ENCODE results near the gene XRN2. TPM values are rescaled to one million over a fixed set of nuclear protein-coding genes. Genes with fewer than 3 reads are reported as not detected.
A peak's percentile ranks its signal among the peaks of the same experiment; 100 is the strongest.

Gene XRN2
- total RNA-seq, 1 donor from 2014 or later: 46.4 TPM

DNA sequence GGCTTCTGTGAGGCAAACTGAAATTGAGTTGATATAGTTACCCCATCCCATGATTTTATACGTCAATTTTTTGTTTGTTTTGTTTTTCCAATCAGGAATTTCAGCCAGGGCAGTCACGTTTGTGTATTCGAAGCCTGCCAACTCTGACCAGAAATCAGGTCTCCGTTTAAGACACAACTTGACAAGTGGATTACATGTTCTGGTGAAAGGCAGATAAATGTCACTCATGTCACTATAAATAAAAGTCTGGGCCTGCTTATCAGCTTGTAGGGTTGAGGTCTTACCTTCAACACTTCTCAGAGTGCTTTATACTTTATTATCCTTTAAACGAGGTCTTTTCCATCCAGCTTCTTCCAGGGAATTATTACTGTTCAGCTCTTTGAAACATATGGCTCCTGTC, 8.4 kb upstream of the XRN2 start:
- Histone ChIP-seq H3K4me3 (no peak overlapping the region), H3K36me3 (no peaks in the 10 kb centered on the region), H3K9me3 (no peaks in the 10 kb centered on the region), H3K27me3 (no peaks in the 10 kb centered on the region), H3K27ac (no peak overlapping the region), H3K4me1 (no peaks in the 10 kb centered on the region)
- intact Hi-C loops (cut with DNase I): no loop called here
- TF ChIP-seq POLR2A (IDR thresholded peaks at IDR 0.05) (no peak), POLR2AphosphoS5 (IDR thresholded peaks at IDR 0.05; ENCODE audit: insufficient read depth in 1 of 2, low read depth in 1 of 2) (no peak)
- TF ChIP-seq, protein P1, sequence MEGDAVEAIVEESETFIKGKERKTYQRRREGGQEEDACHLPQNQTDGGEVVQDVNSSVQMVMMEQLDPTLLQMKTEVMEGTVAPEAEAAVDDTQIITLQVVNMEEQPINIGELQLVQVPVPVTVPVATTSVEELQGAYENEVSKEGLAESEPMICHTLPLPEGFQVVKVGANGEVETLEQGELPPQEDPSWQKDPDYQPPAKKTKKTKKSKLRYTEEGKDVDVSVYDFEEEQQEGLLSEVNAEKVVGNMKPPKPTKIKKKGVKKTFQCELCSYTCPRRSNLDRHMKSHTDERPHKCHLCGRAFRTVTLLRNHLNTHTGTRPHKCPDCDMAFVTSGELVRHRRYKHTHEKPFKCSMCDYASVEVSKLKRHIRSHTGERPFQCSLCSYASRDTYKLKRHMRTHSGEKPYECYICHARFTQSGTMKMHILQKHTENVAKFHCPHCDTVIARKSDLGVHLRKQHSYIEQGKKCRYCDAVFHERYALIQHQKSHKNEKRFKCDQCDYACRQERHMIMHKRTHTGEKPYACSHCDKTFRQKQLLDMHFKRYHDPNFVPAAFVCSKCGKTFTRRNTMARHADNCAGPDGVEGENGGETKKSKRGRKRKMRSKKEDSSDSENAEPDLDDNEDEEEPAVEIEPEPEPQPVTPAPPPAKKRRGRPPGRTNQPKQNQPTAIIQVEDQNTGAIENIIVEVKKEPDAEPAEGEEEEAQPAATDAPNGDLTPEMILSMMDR (IDR thresholded peaks at IDR 0.05): no peak
- no peak for DNase-seq (ENCODE audit: extremely low spot score in 2 of 2)

DNA sequence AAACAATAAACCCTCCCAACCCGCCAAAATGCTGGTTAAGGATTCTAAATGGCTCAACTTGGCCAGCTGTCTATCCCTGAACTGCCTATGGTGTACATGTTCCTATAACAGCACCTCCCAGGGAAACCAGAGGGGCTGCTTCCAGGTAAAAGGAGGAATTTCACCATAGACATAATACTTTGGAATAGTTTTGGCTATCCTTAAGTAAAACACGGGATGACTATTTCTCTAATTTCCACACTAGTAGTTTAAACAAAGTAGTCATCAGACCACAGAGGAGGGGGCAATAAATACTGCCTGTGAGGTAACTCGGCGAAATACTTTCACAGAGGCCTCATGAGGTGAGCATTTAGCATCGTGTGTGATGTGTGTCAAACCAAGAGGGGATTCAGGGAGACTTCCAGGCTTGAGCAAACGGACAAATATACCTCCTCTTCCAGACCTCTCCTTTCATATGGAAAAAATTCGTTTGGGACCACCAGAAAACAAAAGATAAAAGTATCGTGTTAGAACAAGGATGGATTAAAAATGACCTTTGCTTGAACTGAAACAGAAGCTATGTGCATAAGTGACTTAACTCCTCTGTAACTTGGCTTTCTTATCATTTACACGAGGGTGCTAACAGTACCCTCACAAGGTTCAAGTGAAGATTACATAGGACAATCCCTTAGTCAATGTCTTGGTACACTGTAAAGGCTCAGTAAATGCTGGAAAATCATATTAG, 1.0 kb upstream of the XRN2 start:
- no peak for DNase-seq (ENCODE audit: extremely low spot score in 2 of 2)
- no peaks in the 10 kb centered on the region for H3K27me3 ChIP-seq
- peaks cover 24% of the 10 kb centered on the region for H3K4me1 ChIP-seq
- intact Hi-C loops (cut with DNase I): no loop called here
- TF ChIP-seq, protein P1 (IDR thresholded peaks at IDR 0.05): no peak
- TF ChIP-seq POLR2A (IDR thresholded peaks at IDR 0.05): no peak
- no peak for TF ChIP-seq POLR2AphosphoS5 (IDR thresholded peaks at IDR 0.05; ENCODE audit: insufficient read depth in 1 of 2, low read depth in 1 of 2)
- peak overlapping the region; percentile 77 to 100 for H3K4me3 ChIP-seq
- no peaks in the 10 kb centered on the region for H3K9me3 ChIP-seq
- H3K27ac ChIP-seq: peak overlapping the region; percentile 94
- H3K36me3 ChIP-seq: no peaks in the 10 kb centered on the region

DNA sequence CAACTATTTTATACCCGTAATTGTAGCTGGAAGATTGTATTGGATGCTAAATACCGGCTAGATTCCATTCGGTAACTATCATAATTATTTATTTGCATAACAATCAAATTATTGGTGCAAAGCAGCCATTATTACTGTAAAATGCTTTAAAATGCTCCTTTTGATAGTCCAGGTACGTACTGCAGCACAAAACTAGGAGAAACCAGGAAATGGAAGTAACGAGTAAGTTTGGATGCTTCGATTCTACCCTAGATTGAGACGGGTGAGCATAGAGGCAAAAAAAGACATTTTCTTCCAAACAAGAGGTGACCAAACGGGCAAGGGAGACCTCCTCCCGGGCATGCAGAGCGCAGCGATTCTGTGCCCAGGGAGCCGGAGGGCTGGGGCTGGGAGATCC, 469 bp upstream of the XRN2 start:
- peak overlapping the region; percentile 77 to 100 for H3K4me3 ChIP-seq
- no peaks in the 10 kb centered on the region for H3K36me3 ChIP-seq
- no peaks in the 10 kb centered on the region for H3K9me3 ChIP-seq
- TF ChIP-seq POLR2AphosphoS5 (IDR thresholded peaks at IDR 0.05; ENCODE audit: insufficient read depth in 1 of 2, low read depth in 1 of 2) (no peak), POLR2A (IDR thresholded peaks at IDR 0.05) (no peak)
- TF ChIP-seq, protein P1 (IDR thresholded peaks at IDR 0.05): no peak
- DNase-seq (ENCODE audit: extremely low spot score in 2 of 2): no peak
- no peaks in the 10 kb centered on the region for H3K27me3 ChIP-seq
- peak overlapping the region; percentile 94 for H3K27ac ChIP-seq
- intact Hi-C loops (cut with DNase I): no loop called here
- peaks cover 24% of the 10 kb centered on the region for H3K4me1 ChIP-seq

DNA sequence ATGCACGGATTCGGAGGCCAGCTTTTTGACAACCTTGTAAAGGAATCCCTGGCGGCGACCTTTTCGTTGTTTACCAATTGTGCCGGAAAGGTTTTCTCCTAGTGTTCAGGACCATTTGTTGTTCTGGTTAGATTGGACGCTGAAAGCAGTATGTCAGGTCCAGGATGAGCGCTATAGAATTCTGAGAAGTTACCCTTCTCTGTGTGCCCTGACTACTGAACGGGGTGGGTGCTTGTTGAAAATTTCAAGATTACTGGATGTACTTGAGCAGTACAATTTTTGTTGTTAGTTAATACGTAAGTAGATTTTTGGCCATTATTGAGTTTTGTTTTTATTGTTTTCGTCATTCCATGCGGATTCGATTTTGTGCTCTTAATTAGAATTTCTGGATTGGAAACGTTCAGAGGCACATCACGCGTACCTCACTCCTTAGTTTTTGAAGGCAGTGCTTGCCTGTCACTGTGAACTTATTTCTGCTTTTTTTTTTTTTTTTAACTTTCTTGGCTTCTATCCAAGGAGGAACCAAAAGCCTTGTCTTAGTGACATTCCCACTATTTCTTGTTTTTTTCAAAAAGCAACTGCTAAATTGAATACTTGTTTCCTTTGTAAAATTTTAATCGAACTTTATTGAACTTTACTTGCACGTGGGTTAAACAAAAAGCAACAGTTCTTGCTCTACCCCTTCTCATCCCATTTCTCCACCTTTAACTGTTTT, 898 bp downstream of the XRN2 start:
- Histone ChIP-seq H3K4me1 (peaks cover 25% of the 10 kb centered on the region), H3K4me3 (peak overlapping the region; percentile 77 to 100), H3K27me3 (no peaks in the 10 kb centered on the region), H3K9me3 (no peaks in the 10 kb centered on the region), H3K27ac (peak overlapping the region; percentile 94), H3K36me3 (no peaks in the 10 kb centered on the region)
- intact Hi-C loops (cut with DNase I): no loop called here
- TF ChIP-seq POLR2AphosphoS5 (IDR thresholded peaks at IDR 0.05; ENCODE audit: insufficient read depth in 1 of 2, low read depth in 1 of 2): no peak
- TF ChIP-seq, protein P1 (IDR thresholded peaks at IDR 0.05): no peak
- DNase-seq (ENCODE audit: extremely low spot score in 2 of 2): no peak

DNA sequence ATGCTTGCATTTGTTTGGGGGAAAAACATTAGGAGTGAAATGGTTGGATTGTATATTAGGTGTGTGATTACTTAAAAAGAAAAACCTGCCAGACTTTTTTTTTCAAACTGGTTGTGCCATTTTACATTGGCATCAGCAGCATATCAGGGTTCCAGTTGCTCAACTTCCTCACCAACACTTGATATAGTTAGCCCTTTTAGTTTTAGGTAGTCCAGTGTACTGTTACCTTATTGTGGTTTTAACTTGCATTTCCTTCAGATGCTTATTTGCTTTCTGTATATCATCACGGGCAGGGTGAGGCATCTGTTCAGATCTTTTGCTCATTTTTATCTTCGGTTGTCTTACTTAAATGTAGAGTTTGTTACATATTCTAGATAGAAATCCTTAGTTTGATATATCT, 5.2 kb downstream of the XRN2 start:
- no peak overlapping the region for H3K27ac ChIP-seq
- H3K36me3 ChIP-seq: no peaks in the 10 kb centered on the region
- no peaks in the 10 kb centered on the region for H3K27me3 ChIP-seq
- no peak for TF ChIP-seq POLR2AphosphoS5 (IDR thresholded peaks at IDR 0.05; ENCODE audit: insufficient read depth in 1 of 2, low read depth in 1 of 2)
- TF ChIP-seq, protein P1 (IDR thresholded peaks at IDR 0.05): no peak
- no peak for TF ChIP-seq POLR2A (IDR thresholded peaks at IDR 0.05)
- no peaks in the 10 kb centered on the region for H3K9me3 ChIP-seq
- DNase-seq (ENCODE audit: extremely low spot score in 2 of 2): no peak
- intact Hi-C loops (cut with DNase I): no loop called here
- peaks cover 37% of the 10 kb centered on the region for H3K4me1 ChIP-seq
- no peak overlapping the region for H3K4me3 ChIP-seq
